Epithelial cell of proximal tubule (primary cell): ENCODE measurements around the gene SORL1. TPM values are rescaled to one million over a fixed set of nuclear protein-coding genes. Genes with fewer than 3 reads are reported as not detected.

ENCODE experiments used
- DNase-seq: peaks from one replicate; pipeline ENCODE4 v3.0.0-alpha.2; 2011; ENCODE audit warnings: low read depth
- H3K4me3 ChIP-seq: 2 replicates; pipeline ENCODE4 v1.5.1; 2011; ENCODE audit warnings: low read depth, mild to moderate bottlenecking, low read length
- total RNA-seq: library from RNA; depleted of rRNA; stranded (reverse); fragments of >200 nt; gene quantifications from 2 replicates; pipeline ENCODE4 v1.2.3, GENCODE V29; 2015
- TF ChIP-seq, protein P1 (sequence below): conservative IDR thresholded peaks from 2 replicates; pipeline ENCODE4 v1.5.1; 2012; ENCODE audit warnings: low read depth, mild to moderate bottlenecking, low read length

SORL1 gene
- total RNA-seq, 1 donor from 2014 or later: 7.8 TPM

DNA sequence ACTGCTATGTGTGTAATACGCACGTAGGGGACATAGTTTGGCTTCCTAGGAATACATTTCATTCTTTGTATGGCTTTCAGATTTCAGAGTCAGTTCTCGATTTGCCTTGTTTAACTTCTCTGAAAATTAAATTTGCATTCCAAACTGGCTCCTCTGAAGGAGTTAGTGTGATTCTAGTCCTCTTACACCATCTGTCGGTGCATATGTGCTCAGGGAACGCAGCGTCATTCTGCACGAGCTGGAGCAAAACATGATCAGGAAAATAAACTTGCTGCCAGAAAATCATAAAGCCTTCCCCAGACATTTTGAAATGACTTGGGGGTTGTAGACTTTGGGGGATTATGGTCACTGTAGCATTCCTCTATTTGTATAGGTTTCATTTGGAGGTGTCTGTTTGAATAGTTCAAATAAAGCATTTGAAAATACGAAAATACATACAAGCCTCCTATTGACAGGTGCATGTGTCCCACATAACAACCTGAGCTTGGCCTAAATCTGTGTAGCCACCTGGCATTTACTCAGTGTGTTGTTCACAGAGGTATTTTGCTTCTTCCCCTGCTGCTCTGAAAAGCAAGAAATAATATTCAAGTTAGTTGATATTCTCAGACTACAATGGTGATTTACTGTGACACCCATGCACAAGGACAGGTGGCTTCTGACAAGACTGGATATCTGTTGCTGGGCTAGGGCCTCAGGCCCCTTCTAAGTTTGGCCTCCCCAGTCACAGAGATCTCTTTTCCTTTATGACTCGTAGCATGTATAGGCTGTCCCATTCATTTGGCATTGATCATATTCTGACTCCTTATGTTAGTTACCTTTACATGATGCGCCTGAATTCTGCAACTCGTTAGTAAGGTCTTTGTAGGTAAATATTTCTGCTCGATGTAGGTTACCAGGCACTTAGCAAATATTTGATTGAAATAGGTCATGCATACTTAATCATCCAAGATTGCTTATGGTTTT is 82.3 kb downstream of the SORL1 start:
- TF ChIP-seq, protein P1, sequence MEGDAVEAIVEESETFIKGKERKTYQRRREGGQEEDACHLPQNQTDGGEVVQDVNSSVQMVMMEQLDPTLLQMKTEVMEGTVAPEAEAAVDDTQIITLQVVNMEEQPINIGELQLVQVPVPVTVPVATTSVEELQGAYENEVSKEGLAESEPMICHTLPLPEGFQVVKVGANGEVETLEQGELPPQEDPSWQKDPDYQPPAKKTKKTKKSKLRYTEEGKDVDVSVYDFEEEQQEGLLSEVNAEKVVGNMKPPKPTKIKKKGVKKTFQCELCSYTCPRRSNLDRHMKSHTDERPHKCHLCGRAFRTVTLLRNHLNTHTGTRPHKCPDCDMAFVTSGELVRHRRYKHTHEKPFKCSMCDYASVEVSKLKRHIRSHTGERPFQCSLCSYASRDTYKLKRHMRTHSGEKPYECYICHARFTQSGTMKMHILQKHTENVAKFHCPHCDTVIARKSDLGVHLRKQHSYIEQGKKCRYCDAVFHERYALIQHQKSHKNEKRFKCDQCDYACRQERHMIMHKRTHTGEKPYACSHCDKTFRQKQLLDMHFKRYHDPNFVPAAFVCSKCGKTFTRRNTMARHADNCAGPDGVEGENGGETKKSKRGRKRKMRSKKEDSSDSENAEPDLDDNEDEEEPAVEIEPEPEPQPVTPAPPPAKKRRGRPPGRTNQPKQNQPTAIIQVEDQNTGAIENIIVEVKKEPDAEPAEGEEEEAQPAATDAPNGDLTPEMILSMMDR: peak; percentile 34
- DNase-seq: no peak

DNA sequence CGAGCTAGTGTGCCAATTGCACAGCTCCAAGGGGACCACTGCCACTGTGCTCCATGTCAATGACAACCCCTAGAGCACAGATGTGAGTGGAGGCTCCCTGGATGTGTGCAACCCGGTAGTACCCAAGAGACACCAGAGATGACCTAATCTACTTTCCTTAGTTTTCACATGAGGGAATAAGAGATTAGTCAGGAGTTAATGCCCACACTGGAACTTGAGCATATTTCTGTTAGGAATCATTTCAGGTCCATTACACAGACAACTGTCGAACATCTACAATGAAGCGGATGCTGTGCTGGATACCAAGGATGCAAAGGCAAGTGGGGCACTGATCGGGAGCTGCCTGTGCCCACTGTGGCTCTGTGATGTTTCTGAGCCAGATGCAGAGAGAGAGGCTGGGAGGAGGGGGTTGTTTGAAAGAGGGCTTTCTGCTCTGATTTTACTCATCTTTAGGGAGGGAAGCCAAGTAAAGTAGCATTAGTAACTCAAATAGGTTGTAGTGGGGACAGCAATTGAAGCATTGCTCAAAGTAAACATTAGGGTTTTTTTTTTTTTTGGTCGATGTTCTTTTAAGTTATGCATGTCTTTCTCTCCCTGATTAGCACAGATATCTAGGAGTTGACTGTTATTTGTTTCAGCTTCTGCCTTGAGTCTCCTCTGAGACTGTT is 83.1 kb downstream of the SORL1 start:
- no peak for DNase-seq
- no peak overlapping the region for H3K4me3 ChIP-seq
- TF ChIP-seq, protein P1: no peak

More for the DNA sequence above, 82.3 kb downstream of the SORL1 start:
- no peak overlapping the region for H3K4me3 ChIP-seq

DNA sequence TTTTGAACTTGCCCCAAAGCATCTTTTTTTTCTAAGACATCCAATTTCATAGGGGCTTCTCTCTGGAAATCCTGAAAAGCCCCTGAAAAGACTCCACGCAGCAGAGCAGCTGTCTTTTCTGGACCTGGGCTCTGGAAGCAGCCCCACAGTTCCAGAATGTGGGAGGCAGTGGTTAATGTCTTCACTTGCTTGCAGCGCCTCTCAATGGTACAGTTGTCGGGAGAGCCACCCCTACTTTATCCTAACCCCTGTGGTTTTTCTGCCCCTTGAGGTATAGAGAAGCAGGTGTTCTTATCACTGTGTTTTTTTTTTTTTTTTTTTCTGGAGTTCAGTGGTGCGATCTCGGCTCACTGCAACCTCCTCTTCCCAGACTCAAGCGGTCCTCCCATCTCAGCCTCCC is 84.0 kb downstream of the SORL1 start:
- no peak for DNase-seq
- TF ChIP-seq, protein P1: no peak
- no peak overlapping the region for H3K4me3 ChIP-seq

DNA sequence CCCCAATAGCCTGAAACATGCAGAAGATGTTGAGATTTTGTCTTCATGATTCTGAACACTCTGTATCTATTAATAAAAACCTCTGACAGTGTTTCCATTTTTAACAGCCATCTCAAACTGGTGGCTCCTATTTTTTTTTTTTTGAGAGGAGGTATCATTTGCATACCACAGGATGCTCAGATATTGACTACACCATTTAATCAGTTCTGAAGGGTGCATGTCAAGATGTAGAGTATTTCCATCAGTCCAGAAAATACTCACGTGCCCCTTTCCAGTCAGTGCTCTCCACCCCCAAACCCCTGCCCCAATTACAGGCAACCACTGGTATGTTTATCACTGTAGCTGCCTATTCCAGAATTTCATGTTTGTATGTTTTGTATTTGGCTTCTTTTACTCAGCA is 85.9 kb downstream of the SORL1 start:
- TF ChIP-seq, protein P1: no peak
- DNase-seq: no peak
- no peak overlapping the region for H3K4me3 ChIP-seq

DNA sequence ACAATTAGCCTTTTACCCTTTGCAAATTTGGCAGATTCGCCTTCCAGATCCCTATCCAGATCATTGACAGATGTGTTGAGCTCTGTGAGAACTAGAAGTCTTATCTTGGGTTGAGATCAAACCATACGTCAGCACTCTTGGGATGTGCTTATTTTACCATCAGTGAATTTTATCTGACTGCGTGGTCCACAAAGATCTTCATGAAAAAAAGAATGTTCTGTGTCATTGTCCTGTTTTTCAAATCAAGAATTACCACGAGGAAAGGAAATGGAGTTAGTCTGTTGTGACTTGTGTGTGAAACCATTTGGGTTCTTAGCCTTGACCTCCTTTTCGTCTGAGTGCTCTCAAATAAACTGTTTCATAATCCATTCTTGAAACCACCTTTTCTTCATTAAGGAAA is 86.9 kb downstream of the SORL1 start:
- no peak overlapping the region for H3K4me3 ChIP-seq
- TF ChIP-seq, protein P1: no peak
- DNase-seq: no peak

DNA sequence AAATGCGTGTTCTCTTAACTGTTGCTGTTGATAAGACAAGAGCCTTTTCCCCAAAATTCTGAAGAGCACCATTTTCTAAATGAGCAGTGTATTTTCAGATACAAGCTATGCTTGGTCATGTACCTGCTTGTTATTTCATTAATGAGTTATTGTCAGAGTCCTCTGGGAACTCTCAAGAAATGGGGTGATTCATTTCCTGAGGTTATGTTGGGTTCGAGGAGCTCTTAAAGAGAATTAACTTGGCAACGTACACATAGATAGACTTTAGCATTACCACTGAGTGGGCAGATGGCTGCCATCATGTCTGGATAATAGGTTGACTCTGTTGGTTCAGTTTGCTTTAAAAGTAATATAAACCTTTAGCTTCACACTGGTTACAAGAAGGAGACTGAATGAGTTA is 88.5 kb downstream of the SORL1 start:
- TF ChIP-seq, protein P1: no peak
- no peak for DNase-seq
- no peak overlapping the region for H3K4me3 ChIP-seq
